ENCODE measurements around the gene MOV10L1.
"Not testable (repeated sequence)": the region's sequence is repeated elsewhere in the genome, so short reads cannot be mapped to it uniquely, and the experiment has no call there.

MOV10L1 gene

DNA sequence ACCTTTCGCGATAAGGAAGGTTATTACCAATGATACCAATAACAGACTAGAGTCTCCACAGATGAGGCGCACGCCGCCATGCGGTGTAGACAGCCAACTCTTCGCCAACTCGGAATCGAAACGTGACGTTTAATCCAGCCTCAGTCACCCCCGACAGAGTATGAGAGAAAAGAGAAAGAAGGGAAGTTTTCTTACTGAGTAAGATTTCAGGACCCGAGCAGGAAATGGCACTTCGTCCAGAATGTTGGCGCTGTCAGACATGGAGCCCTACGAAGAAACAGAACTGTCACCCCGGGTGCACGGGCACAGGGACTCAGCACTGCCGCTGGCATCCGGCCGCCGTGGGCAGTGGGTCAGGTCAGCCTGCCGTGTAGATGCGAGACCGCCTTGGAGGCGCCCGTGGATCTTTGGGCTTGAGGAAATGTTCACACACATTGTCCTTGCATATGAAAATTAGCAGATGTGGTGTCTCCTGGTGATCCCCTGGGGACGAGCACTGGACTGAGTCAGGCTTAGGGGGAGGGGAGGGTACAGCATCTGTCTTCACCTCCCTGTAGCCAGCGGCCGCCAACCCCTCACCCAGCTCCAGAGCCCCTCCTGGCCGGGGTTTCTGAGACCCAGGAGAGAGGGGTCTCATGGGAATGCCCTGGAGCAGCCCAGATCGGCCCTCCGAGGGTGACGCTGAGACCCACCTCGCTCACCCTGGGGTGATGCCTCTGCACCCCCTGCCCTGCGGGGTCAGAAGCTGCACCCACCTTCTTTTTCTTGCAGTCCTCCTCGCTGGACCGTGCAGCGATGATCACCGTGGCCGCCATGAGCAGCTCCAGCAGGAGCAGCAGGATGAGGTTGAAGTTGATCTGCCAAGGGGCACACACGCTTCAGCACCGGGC is 12.9 kb upstream of the MOV10L1 start:
- in situ Hi-C loops (cut with HindIII; ENCODE audit: low sequenced_read_pairs): no loop called here

DNA sequence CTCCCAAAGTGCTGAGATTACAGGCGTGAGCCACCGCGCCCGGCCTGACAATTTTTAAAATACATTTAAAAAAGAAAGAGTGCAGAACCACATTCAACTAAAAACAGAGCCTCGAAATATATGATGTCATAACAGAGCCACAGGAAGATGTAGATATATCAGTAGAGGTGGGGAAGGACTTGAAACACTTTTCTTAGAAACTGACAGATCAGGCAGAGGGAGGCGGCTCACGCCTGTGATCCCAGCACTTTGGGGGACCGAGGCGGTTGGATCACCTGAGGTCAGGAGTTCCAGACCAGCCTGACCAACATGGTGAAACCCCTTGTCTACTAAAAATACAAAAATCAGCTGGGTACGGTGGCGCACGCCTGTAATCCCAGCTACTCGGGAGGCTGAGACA is 11.6 kb upstream of the MOV10L1 start:
- in situ Hi-C loops (cut with HindIII; ENCODE audit: low sequenced_read_pairs): no loop called here

DNA sequence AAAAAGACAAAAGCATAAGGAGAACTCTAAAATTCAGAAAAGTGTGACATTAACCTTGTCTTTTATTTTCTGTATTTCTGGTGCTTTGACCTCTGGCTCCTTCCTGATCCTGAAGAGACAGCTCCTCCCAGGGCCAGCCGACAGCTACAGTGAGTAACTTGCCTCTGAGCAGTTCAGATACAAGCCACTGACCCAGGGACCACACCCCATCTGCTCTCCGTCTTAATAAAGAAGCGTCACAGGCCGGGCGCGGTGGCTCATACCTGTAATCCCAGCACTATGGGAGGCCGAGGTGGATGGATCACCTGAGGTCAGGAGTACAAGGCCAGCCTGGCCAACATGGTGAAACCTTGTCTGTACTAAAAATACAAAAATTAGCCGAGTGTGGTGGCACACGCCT is 11.0 kb upstream of the MOV10L1 start:
- in situ Hi-C loops (cut with HindIII; ENCODE audit: low sequenced_read_pairs): no loop called here

DNA sequence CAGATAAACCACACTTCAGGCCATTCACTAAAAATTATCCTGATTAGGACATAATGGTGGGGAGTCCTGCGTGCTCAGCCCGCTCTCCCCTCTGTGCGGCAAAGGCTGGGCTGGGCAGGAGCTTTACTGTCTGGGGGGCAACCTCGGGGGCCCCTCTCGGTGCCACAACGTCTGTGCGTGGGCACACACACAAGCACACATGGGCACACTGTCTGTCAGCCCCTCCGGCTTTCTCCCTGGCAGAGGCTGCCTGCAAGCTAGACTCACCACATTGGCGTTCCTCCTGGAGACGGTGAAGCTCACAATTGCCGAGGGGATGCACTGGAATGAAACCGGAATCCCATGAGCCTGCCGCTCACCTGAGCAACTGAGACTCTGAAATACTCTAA is 9.7 kb upstream of the MOV10L1 start:
- in situ Hi-C loops (cut with HindIII; ENCODE audit: low sequenced_read_pairs): no loop called here

DNA sequence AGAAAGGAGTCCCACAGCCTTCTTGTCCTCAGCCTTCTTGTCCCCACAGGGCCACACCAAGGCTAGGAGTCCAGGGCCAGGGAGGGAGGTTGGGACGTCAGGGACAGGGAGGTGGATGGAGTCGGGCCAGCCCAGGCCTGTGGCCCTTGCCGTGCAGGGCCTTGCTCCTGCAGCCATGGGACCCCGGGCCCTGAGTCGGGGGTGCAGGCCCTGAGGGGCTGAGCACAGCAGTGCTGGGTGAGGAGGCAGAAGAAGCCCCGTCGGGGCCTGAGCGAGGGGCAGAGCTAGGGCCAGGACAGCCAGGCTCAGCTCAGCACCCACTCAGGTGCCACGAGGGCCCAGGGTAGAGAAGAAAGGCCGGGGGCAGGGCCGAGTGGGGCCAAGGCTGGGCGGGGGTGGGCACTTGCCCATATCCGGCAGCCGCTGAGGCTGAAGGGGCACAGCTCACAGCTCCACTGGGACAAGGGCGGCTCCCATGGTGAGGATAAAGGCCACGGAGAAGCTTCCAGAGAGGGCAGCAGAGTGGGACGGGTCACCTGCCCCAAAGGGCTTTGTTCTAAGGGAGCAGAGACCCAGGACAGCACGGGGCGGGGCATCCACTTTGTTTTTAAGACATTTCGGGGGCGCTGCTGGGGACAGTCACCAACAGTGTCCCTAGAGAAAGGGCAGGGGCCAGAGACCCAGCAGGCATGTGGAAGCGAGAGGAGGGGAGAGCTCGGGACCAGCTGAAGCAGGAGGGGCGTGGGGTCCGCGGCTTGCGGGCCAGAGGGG is 8.2 kb upstream of the MOV10L1 start:
- in situ Hi-C loops (cut with HindIII; ENCODE audit: low sequenced_read_pairs): no loop called here

DNA sequence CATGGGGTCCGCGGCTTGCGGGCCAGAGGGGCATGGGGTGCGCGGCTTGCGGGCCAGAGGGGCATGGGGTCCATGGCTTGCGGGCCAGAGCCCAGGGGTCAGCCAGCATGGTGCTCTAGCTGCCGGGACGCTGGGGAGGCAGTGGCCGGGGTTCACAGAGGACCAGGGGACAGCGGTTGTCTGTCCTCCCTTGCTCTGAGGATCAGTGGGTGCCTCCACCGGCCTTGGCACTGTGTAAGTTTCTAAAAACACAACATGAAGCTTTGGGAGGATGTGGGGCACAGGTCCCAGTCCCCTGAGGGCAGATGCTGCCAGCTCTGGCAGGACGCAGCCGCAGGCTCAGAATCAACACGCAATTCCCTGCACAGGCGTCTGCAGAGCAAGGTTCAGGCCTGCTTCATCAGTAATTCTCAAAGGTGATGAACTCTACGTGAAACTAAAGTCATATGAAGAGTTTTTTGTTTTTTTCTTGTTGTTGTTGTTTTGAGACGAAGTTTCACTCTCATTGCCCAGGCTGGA is 7.5 kb upstream of the MOV10L1 start:
- in situ Hi-C loops (cut with HindIII; ENCODE audit: low sequenced_read_pairs): no loop called here

DNA sequence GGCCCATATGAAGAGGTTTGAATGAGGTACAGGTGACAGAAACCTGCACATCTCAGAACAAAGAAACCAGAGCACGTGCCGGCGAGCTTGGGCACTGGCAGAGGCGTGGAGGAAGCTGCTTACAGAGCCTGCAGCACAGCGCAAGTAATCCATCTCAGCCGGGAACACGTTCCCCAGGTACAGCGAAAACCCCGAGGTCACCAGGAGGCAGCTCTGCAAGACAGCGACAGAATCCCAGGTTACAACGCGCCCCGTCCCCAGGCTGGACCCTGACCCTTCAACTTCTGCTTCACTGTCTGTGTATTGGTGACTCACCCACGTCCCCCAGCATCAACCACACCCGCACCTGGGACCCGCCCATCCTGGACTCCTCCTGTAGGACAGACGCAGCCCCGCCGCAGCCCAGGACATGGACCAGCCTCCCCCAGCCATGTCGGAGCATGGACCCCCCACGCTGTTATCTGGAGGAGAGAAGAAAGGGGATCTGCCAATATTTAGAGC is 6.8 kb upstream of the MOV10L1 start:
- in situ Hi-C loops (cut with HindIII; ENCODE audit: low sequenced_read_pairs): no loop called here

DNA sequence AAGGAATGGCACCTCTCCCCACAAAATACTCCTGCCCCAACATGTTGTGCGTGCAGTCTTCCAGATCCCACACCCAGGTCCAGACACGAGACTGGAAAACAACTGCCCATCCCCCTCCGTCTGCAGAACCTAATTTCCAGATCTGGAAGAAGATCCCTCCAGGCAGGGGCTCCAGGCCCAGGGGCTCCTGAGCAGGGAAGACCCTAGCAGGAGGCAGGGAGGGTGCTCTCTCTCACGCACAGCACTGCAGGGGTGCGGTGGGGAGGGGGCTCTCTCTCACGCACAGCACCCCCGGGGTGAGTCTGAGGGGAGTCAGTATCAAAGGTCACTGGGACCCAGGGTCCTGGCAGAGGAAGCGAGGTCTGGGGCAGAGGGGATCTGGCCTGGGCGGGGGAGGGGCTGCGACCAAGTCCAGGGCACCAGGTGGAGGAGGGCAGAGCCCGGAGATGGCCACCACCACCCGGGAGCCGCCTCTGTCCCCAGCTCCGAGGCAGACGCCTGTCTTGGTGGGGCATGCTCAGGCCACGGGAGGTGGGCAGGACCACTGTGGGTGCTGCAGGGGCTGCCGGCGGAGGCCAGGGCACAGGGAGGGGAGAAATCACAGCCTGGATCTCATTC is 6.2 kb upstream of the MOV10L1 start:
- in situ Hi-C loops (cut with HindIII; ENCODE audit: low sequenced_read_pairs): no loop called here

DNA sequence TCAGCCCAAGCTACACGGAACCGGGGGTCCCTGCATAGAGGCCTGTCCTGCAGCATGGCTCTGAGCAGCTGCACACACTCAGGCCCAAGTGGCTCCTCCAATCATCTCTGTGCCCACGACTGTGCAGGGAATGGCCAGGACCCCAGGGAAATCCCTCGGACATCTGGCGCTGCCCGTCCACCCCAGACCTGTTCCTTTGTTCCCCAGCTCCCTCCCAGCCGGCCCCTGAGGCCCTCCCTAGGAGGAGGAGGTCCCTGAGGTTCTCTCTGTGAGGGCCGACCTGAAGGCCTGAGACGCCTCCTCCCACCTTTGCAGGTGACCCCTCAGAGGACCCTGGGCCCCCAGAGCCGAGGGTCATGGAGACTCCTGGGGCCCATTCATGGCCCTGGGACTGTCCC is 5.7 kb upstream of the MOV10L1 start:
- in situ Hi-C loops (cut with HindIII; ENCODE audit: low sequenced_read_pairs): no loop called here

DNA sequence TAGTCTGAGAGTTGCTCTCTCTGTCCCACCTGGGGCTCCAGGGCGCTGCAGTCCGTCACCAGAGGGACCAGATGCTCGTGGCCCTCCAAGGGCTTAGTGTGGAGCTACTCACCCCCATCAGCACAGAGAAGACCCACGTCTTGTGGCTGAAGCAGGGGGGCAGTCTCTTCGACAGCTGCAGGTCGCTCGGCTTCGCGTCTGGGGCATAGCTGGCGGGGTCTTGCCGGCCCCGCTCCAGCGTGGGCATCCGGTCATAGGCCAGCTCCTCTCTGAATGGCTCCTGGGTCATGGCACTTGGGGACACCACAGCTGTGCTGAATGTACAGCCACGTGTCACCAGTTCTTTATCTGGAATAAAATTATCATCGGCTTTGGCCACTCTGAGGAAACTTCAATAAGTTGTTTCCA is 5.2 kb upstream of the MOV10L1 start:
- in situ Hi-C loops (cut with HindIII; ENCODE audit: low sequenced_read_pairs): no loop called here

DNA sequence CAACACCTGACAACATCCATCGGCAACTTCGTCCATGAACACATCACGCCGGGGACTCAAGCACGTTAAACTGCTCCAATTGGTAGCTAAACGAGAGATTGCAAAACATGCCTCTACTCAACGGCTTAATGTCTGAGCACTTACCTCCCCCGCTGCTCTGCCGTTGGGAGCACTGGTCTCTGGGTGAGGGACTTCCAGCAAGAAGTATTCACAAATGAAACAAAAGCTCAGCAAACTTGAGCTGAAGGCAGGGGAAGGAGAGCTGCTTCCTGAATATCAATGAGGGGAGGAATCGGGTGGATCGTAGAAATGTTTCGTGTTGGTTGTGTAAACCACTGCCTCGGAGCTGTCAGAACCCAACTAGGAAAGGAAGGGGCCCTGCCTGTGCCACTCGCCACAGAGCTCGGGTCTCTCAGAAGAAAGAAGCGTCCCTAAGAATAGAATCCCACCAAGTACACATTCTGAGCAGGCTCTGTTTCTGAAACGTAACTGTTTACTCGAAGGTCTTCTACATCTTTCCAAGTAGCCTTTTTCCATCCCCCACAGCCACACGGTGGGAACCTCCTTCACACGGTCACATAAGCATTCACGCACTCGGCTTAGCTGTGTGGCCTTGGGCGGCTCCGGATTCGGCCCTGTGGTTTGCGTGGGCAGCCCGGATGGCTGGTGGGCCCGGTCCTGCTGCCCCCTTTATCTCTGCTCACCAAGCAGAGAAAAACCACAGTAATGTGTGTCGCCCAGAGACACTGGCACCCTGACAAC is 4.4 kb upstream of the MOV10L1 start, which contains the start of gene MLC1:
Gene MLC1, minus strand, starts transcription at position 216 of the 762 bp plus-strand sequence. CDS start 524 bp downstream, outside the sequence.
- in situ Hi-C loops (cut with HindIII; ENCODE audit: low sequenced_read_pairs): no loop called here

DNA sequence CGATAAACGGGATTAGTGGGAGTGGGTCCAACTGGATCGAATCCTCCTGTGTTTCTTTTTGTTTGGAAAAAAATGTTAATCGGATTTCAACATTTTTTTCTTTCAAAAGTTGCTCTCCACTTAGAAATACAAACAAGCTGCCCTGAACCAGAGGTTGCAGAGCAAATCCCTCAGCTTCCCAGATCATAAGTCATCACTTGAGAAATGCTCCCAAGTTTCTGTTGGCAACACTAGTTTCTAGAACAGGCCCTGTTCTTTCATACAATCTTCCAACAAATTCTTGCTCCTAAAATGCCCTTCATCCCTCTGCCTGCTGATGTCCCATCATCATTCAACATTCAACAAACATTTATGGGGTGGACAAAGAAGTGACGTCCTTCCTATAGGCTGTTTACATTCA is 3.3 kb upstream of the MOV10L1 start:
- in situ Hi-C loops (cut with HindIII; ENCODE audit: low sequenced_read_pairs): no loop called here

DNA sequence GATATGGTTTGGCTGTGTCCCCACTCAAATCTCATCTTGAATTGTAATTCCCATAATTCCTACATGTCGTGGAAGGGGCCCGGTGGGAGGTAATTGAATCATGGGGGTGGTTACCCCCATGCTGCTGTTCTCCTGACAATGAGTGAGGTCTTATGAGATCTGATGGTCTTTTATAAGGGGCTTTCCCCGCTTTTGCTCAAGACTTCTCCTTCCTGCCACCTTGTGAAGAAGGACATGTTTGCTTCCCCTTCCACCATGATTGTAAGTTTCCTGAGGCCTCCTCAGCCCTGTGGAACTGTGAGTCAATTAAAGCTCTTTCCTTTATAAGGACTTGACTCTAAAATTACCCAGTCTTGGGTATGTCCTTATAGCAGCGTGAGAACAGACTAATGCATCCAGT is 2.8 kb upstream of the MOV10L1 start:
- in situ Hi-C loops (cut with HindIII; ENCODE audit: low sequenced_read_pairs): not testable (repeated sequence)

DNA sequence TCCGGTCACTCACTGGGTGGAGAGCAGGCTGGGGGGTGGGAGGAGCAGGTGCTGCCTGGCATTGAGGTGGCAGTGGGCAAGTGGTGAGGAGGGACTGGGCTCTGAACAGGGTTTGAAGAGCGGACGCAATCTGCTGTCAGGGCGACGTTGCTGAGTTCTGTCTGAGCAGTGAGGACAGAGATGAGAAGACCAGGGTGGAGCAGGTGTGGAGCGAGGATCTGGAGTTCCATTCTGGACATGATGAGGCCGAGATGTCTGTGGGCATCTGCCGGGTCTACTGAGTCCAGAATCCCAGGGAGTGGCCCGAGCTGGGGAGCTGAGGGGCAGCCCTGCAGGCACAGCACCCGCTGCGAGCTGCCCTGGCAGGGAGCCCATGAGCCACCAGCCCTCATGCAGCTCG is 2.2 kb upstream of the MOV10L1 start:
- in situ Hi-C loops (cut with HindIII; ENCODE audit: low sequenced_read_pairs): no loop called here

DNA sequence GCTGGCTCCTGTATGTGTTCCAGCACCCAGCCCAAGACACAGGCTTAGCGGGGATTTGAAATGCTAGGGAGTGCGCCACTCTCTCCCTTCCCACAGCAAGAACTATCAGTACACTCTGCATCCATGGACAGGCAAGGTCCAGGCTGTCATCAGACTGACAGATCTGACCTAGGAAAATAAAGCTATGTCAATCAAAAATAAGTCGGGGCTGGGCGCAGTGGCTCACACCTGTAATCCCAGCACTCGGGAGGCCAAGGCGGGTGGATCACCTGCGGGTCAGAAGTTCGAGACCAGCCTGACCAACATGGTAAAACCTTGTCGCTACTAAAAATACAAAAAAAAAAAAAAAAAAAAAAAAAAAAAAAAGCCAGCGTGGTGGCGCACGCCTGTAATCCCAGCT is 1.7 kb upstream of the MOV10L1 start:
- in situ Hi-C loops (cut with HindIII; ENCODE audit: low sequenced_read_pairs): no loop called here

DNA sequence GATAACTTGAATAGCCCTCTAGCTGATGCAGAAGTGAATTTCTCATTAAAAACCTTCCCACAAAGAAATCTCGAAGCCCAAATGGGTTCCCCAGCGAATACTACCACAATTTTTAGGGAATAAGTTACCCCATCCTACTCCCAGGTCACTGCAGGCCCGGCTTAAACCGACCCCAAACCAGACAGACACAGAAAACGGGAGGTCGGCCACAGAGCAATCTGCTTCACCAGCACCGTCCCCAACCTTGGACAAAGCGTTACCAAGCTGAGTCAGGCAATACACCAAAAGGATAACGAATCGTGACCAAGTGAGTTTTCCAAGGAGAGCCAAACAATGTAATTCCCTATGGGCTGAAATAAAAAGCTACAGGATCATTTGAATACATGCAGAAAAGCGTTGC is 575 bp upstream of the MOV10L1 start:
- in situ Hi-C loops (cut with HindIII; ENCODE audit: low sequenced_read_pairs): no loop called here

DNA sequence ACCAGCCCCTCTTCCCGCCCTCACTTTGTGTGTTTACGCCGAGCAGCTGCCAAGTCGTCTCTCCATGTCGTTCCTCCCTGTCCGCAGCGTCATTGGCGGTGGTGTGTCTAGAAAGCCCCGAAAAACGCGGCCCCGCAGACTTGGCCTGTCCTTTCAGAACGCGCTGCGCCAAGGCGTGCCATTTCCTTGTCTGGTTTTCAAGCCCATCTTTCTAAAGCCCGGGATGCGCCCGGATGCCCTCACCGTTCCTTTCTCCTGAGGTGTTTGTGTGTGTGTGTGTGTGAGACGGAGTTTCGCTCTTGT is 557 bp downstream of the MOV10L1 start:
- in situ Hi-C loops (cut with HindIII; ENCODE audit: low sequenced_read_pairs): no loop called here

DNA sequence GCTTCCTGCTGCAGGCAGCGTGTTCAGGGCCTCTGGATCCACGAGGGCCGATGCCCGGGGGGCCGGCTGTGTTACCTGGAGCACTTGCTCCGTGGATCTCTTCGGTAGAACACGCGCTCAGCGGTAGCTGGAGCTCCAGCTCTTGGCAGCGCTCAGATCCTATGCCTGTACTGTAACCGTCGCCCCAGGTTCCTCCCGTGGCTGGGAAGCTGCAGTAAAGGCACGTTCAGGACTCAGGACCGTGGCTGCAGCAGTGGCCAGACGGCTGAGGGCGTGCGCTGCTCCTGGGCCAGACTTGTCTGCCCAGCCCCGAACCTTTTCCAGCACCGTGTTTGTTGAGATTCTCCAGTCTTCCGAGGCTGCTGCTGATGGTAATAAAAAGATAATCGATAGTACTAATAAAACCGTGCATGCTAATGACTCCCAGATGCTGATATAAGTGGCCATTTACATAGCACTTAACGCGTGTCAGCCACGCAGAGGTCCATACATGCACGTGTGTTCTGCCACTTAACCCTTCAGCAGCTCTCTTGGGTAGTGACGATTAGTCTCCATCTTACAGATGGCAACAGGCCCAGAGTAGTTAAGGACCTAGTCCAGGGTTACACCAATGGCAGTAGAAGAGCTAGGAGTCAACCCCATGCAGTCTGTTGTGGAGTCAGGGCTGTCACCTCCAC is 1.4 kb downstream of the MOV10L1 start:
- in situ Hi-C loops (cut with HindIII; ENCODE audit: low sequenced_read_pairs): no loop called here

DNA sequence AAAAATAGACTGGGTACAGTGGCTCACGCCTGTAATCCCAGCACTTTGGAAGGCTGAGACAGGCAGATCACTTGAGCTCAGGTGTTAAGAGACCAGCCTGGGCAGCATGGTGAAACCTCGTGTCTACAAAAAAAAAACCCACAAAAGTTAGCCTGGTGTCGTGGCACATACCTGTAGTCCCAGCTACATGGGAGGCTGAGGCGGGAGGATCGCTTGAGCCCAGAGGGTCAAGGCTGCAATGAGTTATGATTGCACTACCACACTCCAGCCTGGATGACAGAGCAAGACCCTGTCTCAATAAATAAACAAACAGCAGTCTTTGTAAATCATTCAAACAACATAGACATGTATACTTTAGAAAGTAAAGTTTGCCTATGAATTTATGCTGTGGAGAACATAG is 2.5 kb downstream of the MOV10L1 start:
- in situ Hi-C loops (cut with HindIII; ENCODE audit: low sequenced_read_pairs): no loop called here

DNA sequence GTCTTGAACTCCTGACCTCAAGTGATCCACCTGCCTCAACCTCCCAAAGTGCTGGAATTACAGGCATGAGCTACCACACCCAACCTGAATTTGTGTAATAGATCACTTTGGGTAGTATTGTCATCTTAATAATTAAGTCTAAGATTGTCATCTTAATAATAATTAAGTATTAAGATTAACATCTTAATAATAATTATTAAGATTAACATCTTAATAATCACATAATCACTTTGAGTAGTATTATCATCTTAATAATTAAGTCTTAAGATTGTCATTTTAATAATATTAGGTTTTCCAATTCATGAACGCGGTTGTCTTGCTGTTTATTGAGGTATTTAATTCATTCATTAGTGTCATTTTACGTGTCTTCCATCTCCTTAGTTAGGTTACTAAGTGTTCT is 8.2 kb downstream of the MOV10L1 start:
- in situ Hi-C loops (cut with HindIII; ENCODE audit: low sequenced_read_pairs): no loop called here

Measured in DLD1 (cell line).